ENCODE results near the gene PCP2. TPM values are rescaled to one million over a fixed set of nuclear protein-coding genes. Genes with fewer than 3 reads are reported as not detected.

PCP2 gene
- total RNA-seq, 1 donor from 2014 or later = 2.7 TPM

DNA sequence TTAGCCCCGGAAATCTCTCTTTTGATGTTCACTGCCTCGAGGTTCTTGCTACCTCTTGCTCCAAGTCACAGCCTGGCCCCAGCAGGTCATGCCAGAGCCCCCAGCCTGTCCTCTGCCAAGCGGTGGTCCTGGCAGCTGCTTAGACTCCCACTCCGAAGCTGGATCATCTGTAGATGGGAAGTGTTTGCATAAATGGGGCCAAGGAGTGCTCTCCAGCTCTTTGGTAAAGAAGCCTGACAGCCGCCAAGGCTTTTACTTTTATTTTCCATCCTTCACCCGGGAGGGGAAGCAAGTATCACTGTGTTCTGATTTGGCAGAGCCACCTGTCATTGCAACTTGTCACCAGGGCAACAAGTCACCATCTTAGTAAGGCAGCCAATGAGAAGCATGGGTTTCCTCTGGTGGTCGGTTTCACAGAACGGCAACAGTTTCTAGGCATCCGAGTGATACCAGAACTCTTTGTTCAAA is 24.7 kb upstream of the PCP2 start:
- TF ChIP-seq CTCF (IDR thresholded peaks at IDR 0.05; ENCODE audit: borderline replicate concordance) = no peak
- H3K9me3 ChIP-seq (replicated peaks) = no peaks in the 10 kb centered on the region
- intact Hi-C loops (cut with micrococcal nuclease) = no loop called here
- H3K36me3 ChIP-seq = no peaks in the 10 kb centered on the region
- no peak for DNase-seq
- H3K4me1 ChIP-seq = no peaks in the 10 kb centered on the region
- H3K27ac ChIP-seq (replicated peaks) = no peak overlapping the region
- H3K27me3 ChIP-seq (ENCODE audit: low read depth) = peaks cover 51% of the 10 kb centered on the region
- no peak overlapping the region for H3K4me3 ChIP-seq

DNA sequence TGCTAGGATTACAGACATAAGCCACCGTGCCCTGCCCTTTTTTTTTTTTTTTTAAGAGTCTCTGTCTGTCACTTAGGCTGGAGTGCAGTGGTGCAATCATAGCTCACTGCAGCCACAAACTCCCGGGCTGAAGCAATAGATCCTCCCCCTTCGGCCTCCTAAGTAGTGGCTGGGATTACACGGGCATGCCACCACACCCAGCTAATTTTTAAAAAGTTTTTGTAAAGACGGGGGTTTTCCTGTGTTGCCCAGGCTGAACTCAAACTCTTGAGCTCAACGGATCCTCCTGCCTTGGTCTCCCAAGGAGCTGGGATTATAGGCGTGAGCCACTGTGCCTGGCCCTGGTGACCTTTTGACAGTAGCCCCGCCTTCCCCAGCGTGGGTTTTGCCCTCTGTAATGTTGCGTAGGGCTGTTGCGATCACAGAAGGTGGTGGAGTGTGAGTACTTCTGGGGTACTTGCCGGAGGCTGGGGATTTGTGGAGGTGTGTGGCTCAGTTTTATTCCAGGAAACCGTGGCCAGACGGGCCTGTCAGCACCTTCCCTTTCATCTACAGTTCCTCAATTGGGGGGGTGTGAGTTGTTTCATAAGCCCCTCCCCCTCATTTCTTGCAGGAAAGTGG is 23.7 kb upstream of the PCP2 start:
- Histone ChIP-seq H3K4me1 (peaks cover 2% of the 10 kb centered on the region), H3K27ac (replicated peaks) (no peak overlapping the region), H3K27me3 (ENCODE audit: low read depth) (peaks cover 41% of the 10 kb centered on the region), H3K36me3 (no peaks in the 10 kb centered on the region), H3K4me3 (no peak overlapping the region), H3K9me3 (replicated peaks) (no peaks in the 10 kb centered on the region)
- no peak for DNase-seq
- TF ChIP-seq CTCF (IDR thresholded peaks at IDR 0.05; ENCODE audit: borderline replicate concordance) = no peak
- intact Hi-C loops (cut with micrococcal nuclease) = no loop called here

DNA sequence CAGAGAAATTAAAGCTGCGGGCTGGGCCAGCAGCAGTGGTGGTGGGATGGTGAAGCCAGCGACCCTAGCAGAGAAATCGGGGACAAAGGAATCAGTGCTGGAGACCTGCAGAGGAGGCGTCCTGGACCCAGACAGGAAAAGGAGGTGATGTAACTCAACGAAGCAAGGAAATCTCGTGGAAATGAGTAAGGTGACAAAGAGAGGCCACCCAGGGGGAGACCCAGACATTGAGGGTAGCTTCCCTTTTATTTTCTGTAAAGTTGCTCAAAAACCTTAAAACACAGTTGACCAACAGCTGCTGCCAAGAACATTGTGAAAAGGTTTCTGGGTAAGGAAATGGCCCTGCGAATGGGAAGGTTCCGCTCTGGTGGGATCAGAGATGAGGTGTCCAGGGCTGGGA is 22.1 kb upstream of the PCP2 start:
- no peaks in the 10 kb centered on the region for H3K36me3 ChIP-seq
- TF ChIP-seq CTCF (IDR thresholded peaks at IDR 0.05; ENCODE audit: borderline replicate concordance) = no peak
- H3K4me1 ChIP-seq = peaks cover 4% of the 10 kb centered on the region
- peaks cover 29% of the 10 kb centered on the region for H3K27me3 ChIP-seq (ENCODE audit: low read depth)
- no peak for DNase-seq
- H3K4me3 ChIP-seq = no peak overlapping the region
- intact Hi-C loops (cut with micrococcal nuclease) = no loop called here
- H3K27ac ChIP-seq (replicated peaks) = no peak overlapping the region
- no peaks in the 10 kb centered on the region for H3K9me3 ChIP-seq (replicated peaks)

GRCh38 chr19:7654401-7654800 is 20.9 kb upstream of the PCP2 start:
- no peak for TF ChIP-seq CTCF (IDR thresholded peaks at IDR 0.05; ENCODE audit: borderline replicate concordance)
- no peaks in the 10 kb centered on the region for H3K9me3 ChIP-seq (replicated peaks)
- H3K36me3 ChIP-seq = no peaks in the 10 kb centered on the region
- no peak overlapping the region for H3K4me3 ChIP-seq
- intact Hi-C loops (cut with micrococcal nuclease) = no loop called here
- peaks cover 4% of the 10 kb centered on the region for H3K4me1 ChIP-seq
- no peak overlapping the region for H3K27ac ChIP-seq (replicated peaks)
- peaks cover 19% of the 10 kb centered on the region for H3K27me3 ChIP-seq (ENCODE audit: low read depth)
- no peak for DNase-seq

GRCh38 chr19:7652061-7652641 is 18.6 kb upstream of the PCP2 start:
- peaks cover 15% of the 10 kb centered on the region for H3K27me3 ChIP-seq (ENCODE audit: low read depth)
- H3K27ac ChIP-seq (replicated peaks) = peak overlapping the region; percentile 33
- no peaks in the 10 kb centered on the region for H3K9me3 ChIP-seq (replicated peaks)

More at GRCh38 chr19:7652061-7652641, 18.6 kb upstream of the PCP2 start:
- TF ChIP-seq CTCF (IDR thresholded peaks at IDR 0.05; ENCODE audit: borderline replicate concordance) = peak; percentile 99
- intact Hi-C loops (cut with micrococcal nuclease) = no loop called here
- H3K4me1 ChIP-seq = peaks cover 9% of the 10 kb centered on the region
- peak overlapping the region; percentile 54 for H3K4me3 ChIP-seq
- peak; percentile 83 for DNase-seq
- no peaks in the 10 kb centered on the region for H3K36me3 ChIP-seq
